NCI-H1105 treated with DMSO at 0.1 percent for 48 hours (cell line): Measurements from ENCODE around the gene OR5W2.
A peak's percentile ranks its signal among the peaks of the same experiment; 100 is the strongest.
"Not testable (repeated sequence)": the region's sequence is repeated elsewhere in the genome, so short reads cannot be mapped to it uniquely, and the experiment has no call there.

Experiments
- DNase-seq: peaks from one replicate; lab custom pipeline; 2025; lab: John Stamatoyannopoulos, UW

The OR5W2 gene

GRCh38 chr11:55914482-55914881 is at the start of gene OR5W2:
Gene OR5W2, minus strand, starts transcription at chr11:55914582. Its CDS starts 0 bp downstream, at chr11:55914582.
- no peak for DNase-seq

- no peak for DNase-seq
Observed at GRCh38 chr11:55956521-55956920, 42.1 kb upstream of the OR5W2 start.

- no peak for DNase-seq
Observed at GRCh38 chr11:55949330-55949729, 34.9 kb upstream of the OR5W2 start.

GRCh38 chr11:55942785-55943392 is 28.5 kb upstream of the OR5W2 start:
- peak; percentile 35 for DNase-seq

DNA sequence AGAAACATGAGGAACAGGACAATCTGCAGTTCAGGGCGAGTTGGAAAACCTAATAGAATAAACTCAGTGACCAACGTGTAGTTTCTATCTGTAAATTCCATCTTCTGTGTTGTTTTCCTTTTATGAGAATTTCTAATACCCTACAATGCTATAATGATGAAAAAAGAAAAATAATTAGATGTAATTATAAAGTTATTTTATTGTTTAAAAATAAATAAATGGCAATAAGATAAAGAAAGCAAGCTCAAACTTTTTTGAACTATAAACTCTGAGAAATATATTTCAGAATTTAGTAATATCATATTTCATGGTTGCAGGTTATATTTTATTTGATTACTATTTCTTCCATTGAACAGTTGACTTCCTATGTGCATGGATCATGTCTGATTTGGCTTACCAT is 21.9 kb upstream of the OR5W2 start, which contains the start of gene OR5I1:
Gene OR5I1 (minus strand): TSS at position 101 of the 400 bp plus-strand sequence. CDS start 0 bp downstream, at position 101.
- no peak for DNase-seq

- no peak for DNase-seq
Observed at GRCh38 chr11:55920537-55920936, 6.2 kb upstream of the OR5W2 start.

DNA sequence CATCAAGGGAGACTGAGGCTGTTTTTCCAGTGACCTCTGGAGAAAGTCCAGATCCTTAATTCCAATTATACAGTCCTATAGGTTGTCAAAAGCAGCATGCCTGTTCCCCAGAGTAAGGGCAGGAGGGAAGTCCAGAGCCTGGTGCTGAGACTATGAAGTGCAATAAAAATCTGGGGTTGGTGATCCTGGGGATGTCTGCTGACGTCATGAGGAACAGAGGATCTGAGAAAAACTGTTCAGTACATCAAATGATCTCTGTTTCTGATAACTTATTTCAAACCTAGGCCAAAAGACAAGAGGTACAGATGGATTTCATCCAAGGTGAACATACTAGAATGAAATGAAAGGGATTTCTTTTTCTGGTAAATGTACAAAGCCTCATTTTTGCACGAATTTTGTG is 12.1 kb downstream of the OR5W2 start:
- DNase-seq: no peak

- no peak for DNase-seq
Observed at GRCh38 chr11:55895216-55895615, 19.2 kb downstream of the OR5W2 start.

GRCh38 chr11:55885481-55885880 is 28.9 kb downstream of the OR5W2 start:
- DNase-seq: not testable (repeated sequence)

GRCh38 chr11:55884995-55885394 is 29.4 kb downstream of the OR5W2 start:
- not testable (repeated sequence) for DNase-seq

- not testable (repeated sequence) for DNase-seq
Observed at GRCh38 chr11:55882997-55883396, 31.4 kb downstream of the OR5W2 start, which contains the start of gene TRIM51. Gene TRIM51, plus strand, starts transcription at chr11:55883297. Its CDS starts 2,132 bp downstream, at chr11:55885429.

- not testable (repeated sequence) for DNase-seq
Observed at GRCh38 chr11:55873146-55873545, 41.2 kb downstream of the OR5W2 start.

DNA sequence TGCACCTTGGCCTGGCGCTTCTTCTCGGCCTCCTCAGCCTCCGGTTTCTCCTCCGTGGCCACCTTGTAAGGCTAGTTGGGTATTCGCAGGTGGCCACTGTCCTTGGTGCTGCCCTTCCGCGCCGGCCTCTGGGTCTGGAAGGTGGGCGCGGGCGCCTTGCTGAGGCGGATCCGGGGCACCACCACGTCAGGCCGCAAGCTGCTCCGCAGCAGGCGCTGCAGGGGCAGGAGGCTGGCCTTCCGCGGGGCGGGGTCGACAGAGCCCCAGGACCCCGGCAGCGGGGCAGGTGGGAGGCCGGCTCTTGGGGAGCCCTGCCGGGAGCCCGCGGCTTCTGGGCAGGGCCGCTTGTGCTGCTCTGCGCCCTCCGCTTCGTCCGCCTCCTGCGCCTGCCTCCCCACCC is 41.7 kb downstream of the OR5W2 start:
- DNase-seq: not testable (repeated sequence)

DNA sequence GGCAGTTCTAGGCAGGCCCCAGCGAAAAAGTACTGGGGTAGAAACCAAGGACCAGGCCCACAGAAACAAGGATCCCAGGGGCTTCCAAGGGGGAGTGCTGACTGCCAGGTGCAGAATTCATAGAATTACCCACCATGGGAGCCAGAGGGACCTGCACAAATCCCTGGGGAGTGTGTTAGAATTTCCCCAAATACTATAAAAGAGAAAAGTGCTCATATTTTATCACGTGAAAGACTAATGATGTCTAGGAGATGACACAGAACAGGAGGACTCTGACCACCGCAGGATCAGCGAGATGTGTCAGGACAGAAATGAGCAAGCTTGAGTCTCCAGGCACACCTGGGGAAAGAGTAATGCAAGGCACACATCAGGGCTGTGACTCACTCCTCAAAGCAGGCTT is 47.0 kb downstream of the OR5W2 start:
- not testable (repeated sequence) for DNase-seq
